GM18873 (cell line): ENCODE measurements around the gene HOXD13.

Source experiments
- ATAC-seq: cut with Tn5 transposase; IDR thresholded peaks from one replicate; pipeline ENCODE4 v1.9.1; 2021; ENCODE audit warnings: mild to moderate bottlenecking, moderate library complexity, moderate number of reproducible peaks; ENCODE audit not compliant: unreplicated experiment, low FRiP score

HOXD13 gene

GRCh38 chr2:176142281-176142680, 49.8 kb downstream of the HOXD13 start:
- ATAC-seq: no peak
